ENCODE data around the gene FSTL4. TPM values are rescaled to one million over a fixed set of nuclear protein-coding genes. Genes with fewer than 3 reads are reported as not detected.

FSTL4 gene
- total RNA-seq, 1 donor from 2014 or later, result not detected

DNA sequence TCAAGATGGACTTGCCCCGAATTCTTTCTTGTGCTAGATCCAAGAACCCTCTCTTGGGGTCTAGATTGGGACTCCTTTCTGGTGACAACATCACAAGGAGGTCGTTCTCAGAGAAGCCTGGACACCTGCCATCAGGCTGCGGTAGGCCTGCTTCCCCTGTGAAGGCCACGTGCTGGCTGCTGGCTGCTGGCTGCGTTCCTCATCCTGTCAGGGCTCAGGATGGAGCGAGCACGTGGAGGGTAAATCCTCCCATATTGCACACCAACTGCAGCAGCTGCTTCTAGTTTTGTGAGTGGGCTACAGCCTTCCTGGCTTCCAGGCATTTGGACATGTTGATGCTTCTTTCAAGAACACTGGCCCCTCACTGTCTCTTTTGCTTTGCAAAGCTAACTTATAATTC, 464.9 kb downstream of the FSTL4 start:
- no peak for DNase-seq (ENCODE audit: low spot score)

Small RNAs within 50 kb of the gene (microRNA-seq; reads per million reads assigned to microRNA genes)
- not detected for gene MIR1289-2 (ENCODE audit: borderline number of aligned reads)
